Measurements from ENCODE around the gene TBC1D5. TPM values are rescaled to one million over a fixed set of nuclear protein-coding genes. Genes with fewer than 3 reads are reported as not detected.
"Not testable (repeated sequence)": the region's sequence is repeated elsewhere in the genome, so short reads cannot be mapped to it uniquely, and the experiment has no call there.

The TBC1D5 gene
- total and polyA plus RNA-seq, 2 experiments from 2014 or later, result 31.0 to 69.9 TPM

GRCh38 chr3:17356585-17356984 lies 385.8 kb downstream of the TBC1D5 start:
- Histone ChIP-seq H3F3A (ENCODE audit: insufficient read depth) (peaks cover 6% of the 10 kb centered on the region; the same call in 1 of the 2 replicates), H3K27me3 (replicated peaks; ENCODE audit: insufficient read depth) (no peaks in the 10 kb centered on the region), H3K27ac (no peak overlapping the region), H3K4me1 (ENCODE audit: insufficient read depth) (peaks cover 21% of the 10 kb centered on the region; the same call in 1 of the 2 replicates), H2AFZ (no peak overlapping the region), H3K9me3 (ENCODE audit: low read depth) (no peaks in the 10 kb centered on the region), H3K9ac (no peak overlapping the region), H3K36me3 (ENCODE audit: low read depth) (no peaks in the 10 kb centered on the region), H3K4me2 (ENCODE audit: unreplicated experiment) (no peak overlapping the region), H3K4me3 (no peak overlapping the region), H3K79me2 (ENCODE audit: insufficient read depth) (no peaks in the 10 kb centered on the region), H4K20me1 (ENCODE audit: insufficient read depth) (no peaks in the 10 kb centered on the region), H3K9me2 (ENCODE audit: insufficient read depth) (no peaks in the 10 kb centered on the region)
- in situ Hi-C loops (cut with MboI), result no loop called here
- TF ChIP-seq EZH2phosphoT487 (IDR thresholded peaks at IDR 0.05; ENCODE audit: insufficient read depth, low read depth), result no peak
- DNase-seq, result peak; percentile 28

- Histone ChIP-seq H3K79me2 (ENCODE audit: insufficient read depth) (no peaks in the 10 kb centered on the region), H2AFZ (no peak overlapping the region), H3K9me3 (ENCODE audit: low read depth) (no peaks in the 10 kb centered on the region), H3K9me2 (ENCODE audit: insufficient read depth) (no peaks in the 10 kb centered on the region), H3F3A (ENCODE audit: insufficient read depth) (peaks cover 6% of the 10 kb centered on the region; the same call in 1 of the 2 replicates), H3K36me3 (ENCODE audit: low read depth) (no peaks in the 10 kb centered on the region), H4K20me1 (ENCODE audit: insufficient read depth) (no peaks in the 10 kb centered on the region), H3K4me2 (ENCODE audit: unreplicated experiment) (no peak overlapping the region), H3K4me3 (no peak overlapping the region), H3K27ac (no peak overlapping the region), H3K27me3 (replicated peaks; ENCODE audit: insufficient read depth) (no peaks in the 10 kb centered on the region), H3K9ac (no peak overlapping the region), H3K4me1 (ENCODE audit: insufficient read depth) (peaks cover 21% of the 10 kb centered on the region; the same call in 1 of the 2 replicates)
- peak; percentile 65 for DNase-seq
- in situ Hi-C loops (cut with MboI), result no loop called here
- 0 to 4% methylated on average over 1 of the region's 1 CpG for WGBS, 2 experiments (ENCODE audit: low coverage in 1 of 2, low lambda C conversion rate in 2 of 2, missing lambda C conversion rate in 2 of 2)
- TF ChIP-seq EZH2phosphoT487 (IDR thresholded peaks at IDR 0.05; ENCODE audit: insufficient read depth, low read depth) (no peak), EZH2 (IDR thresholded peaks at IDR 0.05; ENCODE audit: insufficient read depth, poor library complexity, severe bottlenecking) (no peak)
These were observed 386.8 kb downstream of the TBC1D5 start for GRCh38 chr3:17355591-17355990.

- Histone ChIP-seq H2AFZ (no peak overlapping the region), H3K9me3 (ENCODE audit: low read depth) (no peaks in the 10 kb centered on the region), H3K79me2 (ENCODE audit: insufficient read depth) (no peaks in the 10 kb centered on the region), H3K27ac (no peak overlapping the region), H4K20me1 (ENCODE audit: insufficient read depth) (no peaks in the 10 kb centered on the region), H3K4me3 (no peak overlapping the region), H3K9ac (no peak overlapping the region), H3K4me1 (ENCODE audit: insufficient read depth) (peaks cover 21% of the 10 kb centered on the region; the same call in 1 of the 2 replicates), H3F3A (ENCODE audit: insufficient read depth) (peaks cover 6% of the 10 kb centered on the region; the same call in 1 of the 2 replicates), H3K27me3 (replicated peaks; ENCODE audit: insufficient read depth) (no peaks in the 10 kb centered on the region), H3K9me2 (ENCODE audit: insufficient read depth) (no peaks in the 10 kb centered on the region), H3K36me3 (ENCODE audit: low read depth) (no peaks in the 10 kb centered on the region), H3K4me2 (ENCODE audit: unreplicated experiment) (no peak overlapping the region)
- no peak for TF ChIP-seq EZH2phosphoT487 (IDR thresholded peaks at IDR 0.05; ENCODE audit: insufficient read depth, low read depth)
- no peak for TF ChIP-seq EZH2 (IDR thresholded peaks at IDR 0.05; ENCODE audit: insufficient read depth, poor library complexity, severe bottlenecking)
- no peak for DNase-seq
- 97 to 98% methylated on average over 3 of the region's 3 CpGs for WGBS, 2 experiments (ENCODE audit: low coverage in 1 of 2, low lambda C conversion rate in 2 of 2, missing lambda C conversion rate in 2 of 2)
- in situ Hi-C loops (cut with MboI), result no loop called here
These were observed 388.1 kb downstream of the TBC1D5 start for GRCh38 chr3:17354341-17354740.

DNA sequence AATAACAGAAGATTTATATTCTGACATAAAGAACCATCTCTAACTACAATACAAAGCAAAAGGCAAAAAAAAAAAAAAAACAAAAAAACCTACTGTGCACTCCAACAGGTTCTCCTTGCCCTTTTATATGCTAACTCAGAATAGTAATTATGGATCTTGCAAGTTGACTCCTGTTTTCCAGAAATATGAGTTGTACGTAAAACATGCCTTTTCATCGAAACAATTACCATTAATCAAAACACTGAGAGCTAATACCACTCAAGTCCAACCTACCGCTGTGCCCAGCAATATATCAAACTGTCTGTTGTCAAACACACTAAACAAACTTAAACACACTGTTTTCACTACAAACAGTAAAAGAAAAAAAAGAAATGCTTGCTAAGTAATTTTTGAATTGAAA lies 389.8 kb downstream of the TBC1D5 start:
- TF ChIP-seq EZH2phosphoT487 (IDR thresholded peaks at IDR 0.05; ENCODE audit: insufficient read depth, low read depth) (no peak), EZH2 (IDR thresholded peaks at IDR 0.05; ENCODE audit: insufficient read depth, poor library complexity, severe bottlenecking) (no peak)
- DNase-seq, result no peak
- Histone ChIP-seq H3F3A (ENCODE audit: insufficient read depth) (peaks cover 6% of the 10 kb centered on the region; the same call in 1 of the 2 replicates), H3K9me3 (ENCODE audit: low read depth) (no peaks in the 10 kb centered on the region), H3K27ac (no peak overlapping the region), H3K4me3 (no peak overlapping the region), H3K9me2 (ENCODE audit: insufficient read depth) (no peaks in the 10 kb centered on the region), H3K9ac (no peak overlapping the region), H2AFZ (no peak overlapping the region), H4K20me1 (ENCODE audit: insufficient read depth) (no peaks in the 10 kb centered on the region), H3K4me2 (ENCODE audit: unreplicated experiment) (no peak overlapping the region), H3K27me3 (replicated peaks; ENCODE audit: insufficient read depth) (no peaks in the 10 kb centered on the region), H3K79me2 (ENCODE audit: insufficient read depth) (no peaks in the 10 kb centered on the region), H3K36me3 (ENCODE audit: low read depth) (no peaks in the 10 kb centered on the region), H3K4me1 (ENCODE audit: insufficient read depth) (peaks cover 21% of the 10 kb centered on the region; the same call in 1 of the 2 replicates)
- 95 to 97% methylated on average over 3 of the region's 3 CpGs for WGBS, 2 experiments (ENCODE audit: low coverage in 1 of 2, low lambda C conversion rate in 2 of 2, missing lambda C conversion rate in 2 of 2)
- in situ Hi-C loops (cut with MboI), result no loop called here

- H3K79me2 ChIP-seq (ENCODE audit: insufficient read depth); H3K36me3 ChIP-seq (ENCODE audit: low read depth); H4K20me1 ChIP-seq (ENCODE audit: insufficient read depth); H3K9me3 ChIP-seq (ENCODE audit: low read depth); H2AFZ ChIP-seq; H3K4me3 ChIP-seq; H3K9ac ChIP-seq; H3K4me2 ChIP-seq (ENCODE audit: unreplicated experiment); H3K27ac ChIP-seq; H3K9me2 ChIP-seq (ENCODE audit: insufficient read depth); DNase-seq; in situ Hi-C loops (cut with MboI); H3K27me3 ChIP-seq (replicated peaks; ENCODE audit: insufficient read depth); H3F3A ChIP-seq (ENCODE audit: insufficient read depth): not testable (repeated sequence)
- 95 to 98% methylated on average over 4 of the region's 4 CpGs for WGBS, 2 experiments (ENCODE audit: low coverage in 1 of 2, low lambda C conversion rate in 2 of 2, missing lambda C conversion rate in 2 of 2)
- peaks cover 15% of the 10 kb centered on the region; the same call in 1 of the 2 replicates for H3K4me1 ChIP-seq (ENCODE audit: insufficient read depth)
These were observed 391.2 kb downstream of the TBC1D5 start for GRCh38 chr3:17351193-17351592.

Measured in GM23248 (cell line).